HEK293 (cell line): ENCODE measurements around the gene ADGRG7.

Experiments
- KLF1 ChIP-seq: fragments of 450-650 bp; formaldehyde crosslinking; IDR thresholded peaks from 2 replicates; pipeline ENCODE4 v1.5.1; 2016; ENCODE audit warnings: missing biosample characterization, missing genetic modification characterization
- KLF10 ChIP-seq: fragments of 450-650 bp; IDR thresholded peaks from 2 replicates; pipeline ENCODE4 v1.5.1; 2018; ENCODE audit warnings: missing biosample characterization, mild to moderate bottlenecking, missing genetic modification characterization
- KLF8 ChIP-seq: fragments of 450-650 bp; formaldehyde crosslinking; IDR thresholded peaks from 2 replicates; pipeline ENCODE4 v1.5.1; 2016; ENCODE audit warnings: missing biosample characterization, missing genetic modification characterization
- PRDM1 ChIP-seq: fragments of 450-650 bp; formaldehyde crosslinking; IDR thresholded peaks from 2 replicates; pipeline ENCODE4; 2016; ENCODE audit warnings: missing biosample characterization, missing genetic modification characterization
- SP2 ChIP-seq: fragments of 450-650 bp; formaldehyde crosslinking; IDR thresholded peaks from 2 replicates; pipeline ENCODE4 v1.5.1; 2016; ENCODE audit warnings: missing biosample characterization, missing genetic modification characterization
- TCF7L2 ChIP-seq: IDR thresholded peaks from 2 replicates; pipeline ENCODE4 v1.6.1; 2011; ENCODE audit warnings: low read depth, mild to moderate bottlenecking, inconsistent platforms, low read length, moderate library complexity, borderline replicate concordance
- ZEB2 ChIP-seq: fragments of 450-650 bp; formaldehyde crosslinking; IDR thresholded peaks from 2 replicates; pipeline ENCODE4 v1.5.1; 2016; ENCODE audit warnings: missing biosample characterization, missing genetic modification characterization
- ZNF121 ChIP-seq: fragments of 450-650 bp; formaldehyde crosslinking; IDR thresholded peaks from 2 replicates; pipeline ENCODE4 v1.5.1; 2016; ENCODE audit warnings: missing biosample characterization, missing genetic modification characterization
- ZNF133 ChIP-seq: fragments of 450-650 bp; formaldehyde crosslinking; IDR thresholded peaks from 2 replicates; pipeline ENCODE4 v1.5.1; 2016; ENCODE audit warnings: missing biosample characterization, missing genetic modification characterization
- ZNF146 ChIP-seq: fragments of 450-650 bp; formaldehyde crosslinking; IDR thresholded peaks from 2 replicates; pipeline ENCODE4 v1.5.1; 2016; ENCODE audit warnings: missing biosample characterization, missing genetic modification characterization
- ZNF501 ChIP-seq: fragments of 450-650 bp; formaldehyde crosslinking; IDR thresholded peaks from 2 replicates; pipeline ENCODE4 v1.5.1; 2016; ENCODE audit warnings: missing biosample characterization, missing genetic modification characterization
- TF ChIP-seq, protein P1 (sequence below): fragments of 450-650 bp; formaldehyde crosslinking; IDR thresholded peaks from 2 replicates; pipeline ENCODE4 v1.5.1; 2016; ENCODE audit warnings: missing biosample characterization, missing genetic modification characterization, borderline replicate concordance
- TF ChIP-seq, protein P2 (sequence below): fragments of 450-650 bp; formaldehyde crosslinking; IDR thresholded peaks from 2 replicates; pipeline ENCODE4 v1.5.1; 2016; ENCODE audit warnings: missing biosample characterization, missing genetic modification characterization
- TF ChIP-seq, protein P3 (sequence below): fragments of 450-650 bp; formaldehyde crosslinking; IDR thresholded peaks from 2 replicates; pipeline ENCODE4 v1.5.1; 2016; ENCODE audit warnings: missing biosample characterization, missing genetic modification characterization

DNA sequence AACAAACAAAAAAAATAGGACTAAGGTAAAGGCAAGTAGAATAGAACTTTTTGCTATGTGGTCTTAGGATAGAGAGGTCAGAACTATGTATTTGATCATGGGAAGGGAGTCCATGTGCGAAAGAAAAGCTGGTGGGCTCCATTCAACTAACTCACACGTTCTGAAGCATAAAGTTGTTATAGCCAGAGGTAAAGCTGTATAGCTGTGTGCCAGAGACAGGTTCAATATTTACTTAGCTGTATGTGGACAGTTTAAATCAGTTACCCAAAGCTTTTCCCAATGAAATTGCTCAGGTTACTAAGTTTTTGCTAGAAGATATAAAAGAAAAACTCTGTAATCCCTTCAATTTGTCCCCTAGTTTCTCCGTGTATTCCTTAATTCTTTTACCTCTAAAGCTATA is 37.8 kb downstream of the ADGRG7 start:
- no peak for TF ChIP-seq KLF1 (tag by site-specific recombination)
- TF ChIP-seq KLF8 (tag by site-specific recombination) = no peak
- no peak for TF ChIP-seq ZNF121
- TF ChIP-seq, protein P1, sequence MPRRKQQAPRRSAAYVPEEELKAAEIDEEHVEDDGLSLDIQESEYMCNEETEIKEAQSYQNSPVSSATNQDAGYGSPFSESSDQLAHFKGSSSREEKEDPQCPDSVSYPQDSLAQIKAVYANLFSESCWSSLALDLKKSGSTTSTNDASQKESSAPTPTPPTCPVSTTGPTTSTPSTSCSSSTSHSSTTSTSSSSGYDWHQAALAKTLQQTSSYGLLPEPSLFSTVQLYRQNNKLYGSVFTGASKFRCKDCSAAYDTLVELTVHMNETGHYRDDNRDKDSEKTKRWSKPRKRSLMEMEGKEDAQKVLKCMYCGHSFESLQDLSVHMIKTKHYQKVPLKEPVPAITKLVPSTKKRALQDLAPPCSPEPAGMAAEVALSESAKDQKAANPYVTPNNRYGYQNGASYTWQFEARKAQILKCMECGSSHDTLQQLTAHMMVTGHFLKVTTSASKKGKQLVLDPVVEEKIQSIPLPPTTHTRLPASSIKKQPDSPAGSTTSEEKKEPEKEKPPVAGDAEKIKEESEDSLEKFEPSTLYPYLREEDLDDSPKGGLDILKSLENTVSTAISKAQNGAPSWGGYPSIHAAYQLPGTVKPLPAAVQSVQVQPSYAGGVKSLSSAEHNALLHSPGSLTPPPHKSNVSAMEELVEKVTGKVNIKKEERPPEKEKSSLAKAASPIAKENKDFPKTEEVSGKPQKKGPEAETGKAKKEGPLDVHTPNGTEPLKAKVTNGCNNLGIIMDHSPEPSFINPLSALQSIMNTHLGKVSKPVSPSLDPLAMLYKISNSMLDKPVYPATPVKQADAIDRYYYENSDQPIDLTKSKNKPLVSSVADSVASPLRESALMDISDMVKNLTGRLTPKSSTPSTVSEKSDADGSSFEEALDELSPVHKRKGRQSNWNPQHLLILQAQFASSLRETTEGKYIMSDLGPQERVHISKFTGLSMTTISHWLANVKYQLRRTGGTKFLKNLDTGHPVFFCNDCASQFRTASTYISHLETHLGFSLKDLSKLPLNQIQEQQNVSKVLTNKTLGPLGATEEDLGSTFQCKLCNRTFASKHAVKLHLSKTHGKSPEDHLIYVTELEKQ (tag by site-specific recombination) = no peak
- TF ChIP-seq, protein P2, sequence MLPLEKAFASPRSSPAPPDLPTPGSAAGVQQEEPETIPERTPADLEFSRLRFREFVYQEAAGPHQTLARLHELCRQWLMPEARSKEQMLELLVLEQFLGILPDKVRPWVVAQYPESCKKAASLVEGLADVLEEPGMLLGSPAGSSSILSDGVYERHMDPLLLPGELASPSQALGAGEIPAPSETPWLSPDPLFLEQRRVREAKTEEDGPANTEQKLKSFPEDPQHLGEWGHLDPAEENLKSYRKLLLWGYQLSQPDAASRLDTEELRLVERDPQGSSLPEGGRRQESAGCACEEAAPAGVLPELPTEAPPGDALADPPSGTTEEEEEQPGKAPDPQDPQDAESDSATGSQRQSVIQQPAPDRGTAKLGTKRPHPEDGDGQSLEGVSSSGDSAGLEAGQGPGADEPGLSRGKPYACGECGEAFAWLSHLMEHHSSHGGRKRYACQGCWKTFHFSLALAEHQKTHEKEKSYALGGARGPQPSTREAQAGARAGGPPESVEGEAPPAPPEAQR = no peak
- TF ChIP-seq SP2 = no peak
- no peak for TF ChIP-seq ZNF133 (tag by site-specific recombination)
- TF ChIP-seq TCF7L2 = no peak
- TF ChIP-seq, protein P3, sequence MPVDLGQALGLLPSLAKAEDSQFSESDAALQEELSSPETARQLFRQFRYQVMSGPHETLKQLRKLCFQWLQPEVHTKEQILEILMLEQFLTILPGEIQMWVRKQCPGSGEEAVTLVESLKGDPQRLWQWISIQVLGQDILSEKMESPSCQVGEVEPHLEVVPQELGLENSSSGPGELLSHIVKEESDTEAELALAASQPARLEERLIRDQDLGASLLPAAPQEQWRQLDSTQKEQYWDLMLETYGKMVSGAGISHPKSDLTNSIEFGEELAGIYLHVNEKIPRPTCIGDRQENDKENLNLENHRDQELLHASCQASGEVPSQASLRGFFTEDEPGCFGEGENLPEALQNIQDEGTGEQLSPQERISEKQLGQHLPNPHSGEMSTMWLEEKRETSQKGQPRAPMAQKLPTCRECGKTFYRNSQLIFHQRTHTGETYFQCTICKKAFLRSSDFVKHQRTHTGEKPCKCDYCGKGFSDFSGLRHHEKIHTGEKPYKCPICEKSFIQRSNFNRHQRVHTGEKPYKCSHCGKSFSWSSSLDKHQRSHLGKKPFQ (tag by site-specific recombination) = no peak
- TF ChIP-seq KLF10 = no peak
- no peak for TF ChIP-seq ZNF501 (tag by site-specific recombination)
- no peak for TF ChIP-seq PRDM1
- TF ChIP-seq ZNF146 (tag by site-specific recombination) = no peak
- no peak for TF ChIP-seq ZEB2 (tag by site-specific recombination)
